DMS79 treated with DMSO at 0.1 percent for 48 hours (cell line): Measurements from ENCODE around the gene MYRIP.

ENCODE experiments used
- DNase-seq: peaks from one replicate; lab custom pipeline; 2025; lab: John Stamatoyannopoulos, UW

The MYRIP gene

DNA sequence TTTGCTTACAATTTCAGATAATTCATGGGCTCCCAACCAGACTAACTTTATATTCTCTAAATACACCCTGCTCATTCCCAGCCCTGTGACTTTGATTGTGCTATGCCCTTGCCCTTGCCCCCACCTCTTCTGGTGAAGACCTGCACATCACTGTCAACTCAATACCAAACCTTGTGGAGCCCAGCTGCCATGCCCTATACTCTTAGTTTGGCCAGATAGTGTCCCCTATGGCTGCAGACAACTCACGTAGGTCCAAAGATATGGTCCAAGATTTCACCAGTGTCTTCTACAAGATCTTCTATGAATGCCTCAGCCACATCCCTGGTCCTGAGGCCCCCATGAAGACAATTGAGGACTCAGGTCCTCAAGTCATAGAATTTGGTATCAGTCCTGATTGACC is 381.8 kb downstream of the MYRIP start:
- no peak for DNase-seq

DNA sequence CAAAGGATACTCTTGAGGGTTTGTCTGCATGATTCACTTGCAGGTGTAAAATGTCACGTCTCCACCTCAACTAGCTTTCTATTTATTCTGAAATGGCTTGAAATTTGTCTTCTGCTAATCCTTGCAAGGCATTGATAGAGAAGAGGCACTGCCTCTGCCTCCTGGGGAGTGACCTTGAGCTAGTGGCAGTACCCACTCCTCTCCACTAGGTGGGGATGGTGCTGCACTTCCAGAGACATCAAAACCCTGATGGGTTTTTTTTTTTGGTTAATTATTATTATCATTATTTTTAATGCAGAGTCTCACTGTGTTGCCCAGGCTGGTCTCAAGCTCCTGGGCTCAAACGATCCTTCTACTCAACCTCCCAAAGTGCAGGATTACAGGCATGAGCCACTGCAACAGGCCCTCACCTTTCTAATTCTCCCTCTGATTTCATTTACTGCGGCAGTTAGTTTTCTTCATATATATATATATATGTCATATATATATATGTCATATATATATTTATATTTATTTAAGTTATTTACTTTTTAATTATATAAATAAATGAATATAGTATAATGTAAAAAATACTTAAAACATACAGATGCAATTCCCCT is 382.5 kb downstream of the MYRIP start:
- no peak for DNase-seq

- no peak for DNase-seq
Measured at GRCh38 chr3:40192628-40193027, 383.2 kb downstream of the MYRIP start.

GRCh38 chr3:40196966-40197365 is 387.6 kb downstream of the MYRIP start:
- DNase-seq = no peak

GRCh38 chr3:40200692-40201316 is 391.4 kb downstream of the MYRIP start:
- no peak for DNase-seq

GRCh38 chr3:40201770-40202169 is 392.4 kb downstream of the MYRIP start:
- DNase-seq = no peak

- no peak for DNase-seq
Measured at GRCh38 chr3:40206522-40206921, 397.1 kb downstream of the MYRIP start.

GRCh38 chr3:40207796-40208195 is 398.4 kb downstream of the MYRIP start:
- no peak for DNase-seq

- no peak for DNase-seq
Measured at GRCh38 chr3:40208251-40208650, 398.8 kb downstream of the MYRIP start.

DNA sequence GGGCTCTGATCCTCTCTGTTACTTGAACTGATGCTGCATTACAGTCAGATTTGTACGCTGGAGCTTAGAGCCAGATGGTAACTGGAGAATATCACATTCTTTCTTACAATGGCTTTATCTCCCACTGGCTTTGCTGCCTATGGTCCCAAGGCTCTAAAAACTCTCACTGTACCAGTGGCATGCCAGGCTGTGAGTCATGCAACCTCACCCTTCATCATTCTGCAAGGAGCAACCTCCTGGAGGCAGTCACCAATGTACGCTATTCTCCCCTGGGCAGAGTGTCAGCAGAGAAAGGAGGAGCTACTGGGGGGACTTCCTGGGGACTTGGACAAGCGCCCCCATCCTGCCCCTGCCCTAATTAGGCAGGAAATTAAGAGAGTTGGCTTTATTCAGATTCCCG is 402.2 kb downstream of the MYRIP start:
- DNase-seq = no peak

DNA sequence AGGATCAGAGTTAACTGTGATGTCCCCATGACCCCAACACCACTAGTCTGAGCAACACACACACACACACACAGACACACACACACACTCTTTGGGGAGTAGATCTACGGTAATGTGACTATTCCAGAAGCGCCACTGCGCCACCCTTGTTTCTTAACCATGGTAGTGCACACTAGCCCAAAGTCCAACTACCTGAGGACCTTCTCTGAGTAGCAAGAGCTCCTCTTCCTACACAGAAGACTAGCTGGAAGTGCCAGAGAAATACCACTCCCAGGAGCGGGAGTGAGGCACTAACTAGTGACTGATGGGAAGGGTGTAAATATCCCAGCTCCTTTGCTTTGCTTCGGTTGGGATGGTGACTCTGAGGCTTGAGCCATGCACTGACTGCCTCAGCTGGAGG is 404.1 kb downstream of the MYRIP start:
- DNase-seq = no peak

DNA sequence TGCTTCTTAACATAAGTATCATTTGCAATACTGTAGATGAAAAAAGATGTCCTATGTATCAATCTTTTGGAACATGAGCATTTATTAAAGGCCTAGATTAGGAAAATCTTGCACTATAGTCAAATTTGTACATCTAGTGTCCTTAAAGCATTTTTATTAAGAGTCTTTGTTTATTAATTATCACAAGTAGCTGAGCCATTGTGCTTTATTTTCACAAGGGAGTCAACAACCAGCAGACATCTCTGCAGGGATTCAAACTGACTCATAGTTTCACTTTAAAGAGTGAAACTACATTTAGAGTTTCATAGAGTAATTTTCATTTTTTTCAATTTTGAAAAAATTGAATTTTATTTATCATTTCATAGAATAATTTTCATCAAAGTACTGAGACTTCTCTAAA is 405.6 kb downstream of the MYRIP start:
- DNase-seq = no peak

- no peak for DNase-seq
Measured at GRCh38 chr3:40216471-40216870, 407.1 kb downstream of the MYRIP start.

- DNase-seq = no peak
Measured at GRCh38 chr3:40223856-40224255, 414.4 kb downstream of the MYRIP start.

DNA sequence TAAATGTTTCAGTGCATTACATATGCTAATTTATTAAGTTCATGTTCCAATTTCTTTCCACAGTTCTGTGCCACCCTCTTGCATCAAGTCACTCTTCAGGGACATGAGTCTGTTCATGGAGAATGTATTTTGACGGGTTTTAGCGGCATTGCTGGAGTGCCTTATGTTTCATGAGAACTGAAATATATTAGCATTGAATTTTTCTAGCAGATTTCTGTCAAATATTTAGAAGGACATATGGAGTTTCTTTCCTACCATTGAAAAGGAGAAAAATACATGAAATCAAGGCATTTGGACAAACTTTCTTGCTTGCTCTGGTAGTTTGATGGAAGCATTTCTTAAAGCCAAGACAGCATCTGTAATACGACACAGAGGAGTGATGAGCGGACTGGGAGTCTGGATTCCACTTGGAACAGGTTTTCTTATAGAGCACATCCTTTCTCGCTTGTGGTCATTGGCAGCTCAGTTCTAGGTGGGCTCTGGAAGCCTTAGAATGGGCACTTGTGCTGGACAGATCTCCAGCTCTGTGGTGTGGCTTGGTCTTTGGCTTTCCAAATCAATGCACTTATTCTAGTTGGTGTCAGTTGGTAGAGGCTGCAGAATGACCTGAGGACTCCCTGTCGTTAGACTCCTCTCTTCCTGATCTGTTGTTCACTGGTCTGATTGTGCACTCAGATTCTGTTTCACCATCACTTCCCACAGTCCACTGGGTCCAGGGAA is 415.5 kb downstream of the MYRIP start:
- no peak for DNase-seq

DNA sequence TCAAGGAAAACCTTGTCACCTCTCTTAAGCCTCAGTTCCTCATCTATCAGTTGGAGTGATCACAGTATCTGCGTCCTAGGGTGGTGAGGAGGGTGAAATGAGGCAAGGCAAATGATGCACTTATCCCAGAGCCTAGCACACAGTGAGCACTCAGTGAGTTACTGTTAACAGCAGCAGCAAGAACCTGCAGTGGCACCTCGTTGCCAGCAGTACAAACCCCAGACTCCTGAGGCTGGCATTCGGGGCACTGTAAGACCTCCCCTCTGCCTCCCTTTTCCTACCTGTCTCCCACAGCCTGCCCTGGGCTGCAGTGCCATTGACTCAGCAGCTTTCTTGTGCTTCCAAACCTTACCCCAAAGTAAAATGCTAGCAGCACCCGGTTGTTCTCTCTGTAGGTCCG is 417.2 kb downstream of the MYRIP start:
- no peak for DNase-seq

DNA sequence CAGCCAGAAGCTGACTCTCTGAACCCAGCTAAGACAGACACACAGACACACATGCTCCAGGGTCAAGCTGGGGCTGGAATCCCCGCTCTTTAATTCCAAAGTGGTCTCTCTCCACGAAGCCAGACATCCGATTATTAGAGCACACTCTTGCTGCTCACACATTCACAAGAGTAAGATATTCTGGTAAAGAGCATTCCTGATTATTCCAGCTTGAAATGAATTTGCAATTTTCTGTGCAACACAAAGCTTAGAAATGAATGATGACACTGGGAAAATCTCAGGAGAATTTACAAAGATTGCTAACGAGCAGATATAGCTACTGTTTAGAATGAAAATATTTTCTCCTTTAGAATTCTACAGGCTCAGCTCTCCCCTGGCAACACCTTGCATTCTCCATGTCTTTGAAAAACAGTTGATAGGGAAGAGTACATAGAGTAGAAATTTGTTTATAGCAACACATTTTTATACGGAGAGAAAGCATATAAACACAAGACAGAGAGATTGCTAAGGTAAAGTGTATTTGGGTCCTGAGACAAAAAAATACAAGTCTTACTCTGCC is 419.5 kb downstream of the MYRIP start:
- DNase-seq = no peak

DNA sequence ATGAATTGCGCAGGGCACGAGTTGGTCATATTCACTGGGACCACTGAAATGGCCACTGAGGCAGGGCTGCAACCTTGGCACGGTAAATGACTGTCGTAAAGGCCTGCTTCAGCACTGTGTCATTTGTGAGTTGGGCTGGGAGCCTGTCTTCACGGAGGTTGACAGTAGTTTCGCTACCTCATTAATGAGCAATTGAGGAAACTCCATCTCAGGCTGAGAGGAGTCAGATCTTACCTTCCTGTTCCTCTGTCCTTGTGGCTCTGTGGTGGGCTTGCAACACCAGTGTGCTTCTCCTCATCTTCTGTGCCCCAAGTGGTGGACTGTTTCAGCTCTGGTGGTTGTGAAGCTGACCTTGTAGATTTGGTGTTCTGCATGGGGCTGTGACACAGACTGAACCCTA is 420.0 kb downstream of the MYRIP start:
- no peak for DNase-seq

GRCh38 chr3:40229963-40230362 is 420.6 kb downstream of the MYRIP start:
- DNase-seq = no peak

DNA sequence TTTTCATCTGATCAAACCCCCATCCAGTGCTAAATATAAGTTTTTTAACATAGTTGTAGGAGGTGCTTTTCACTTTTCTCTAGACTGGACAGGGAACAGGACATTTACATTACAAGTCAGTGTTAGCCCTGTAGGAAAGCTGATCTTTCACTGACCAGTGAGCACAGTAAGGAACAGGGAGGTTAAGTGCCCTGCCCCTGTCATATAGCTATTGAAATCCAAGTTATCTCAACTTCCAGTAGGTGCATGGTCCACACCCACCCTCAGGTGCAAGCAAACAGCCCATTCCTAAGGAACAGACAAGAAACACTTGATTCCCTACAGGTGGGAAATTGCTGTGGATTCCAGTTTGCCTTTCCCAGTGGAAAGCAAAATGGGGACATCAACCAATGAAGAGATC is 421.0 kb downstream of the MYRIP start:
- no peak for DNase-seq

GRCh38 chr3:40232626-40233025 is 423.2 kb downstream of the MYRIP start:
- DNase-seq = no peak

- no peak for DNase-seq
Measured at GRCh38 chr3:40237159-40237558, 427.8 kb downstream of the MYRIP start.

- DNase-seq = no peak
Measured at GRCh38 chr3:40237889-40238571, 428.6 kb downstream of the MYRIP start.
